Measurements from ENCODE around the gene RPL7A.
"Not testable (repeated sequence)": the region's sequence is repeated elsewhere in the genome, so short reads cannot be mapped to it uniquely, and the experiment has no call there.

Gene RPL7A

GRCh38 chr9:133369422-133369821, 21.4 kb downstream of the RPL7A start:
- DNase-seq (ENCODE audit: low spot score): no peak

DNA sequence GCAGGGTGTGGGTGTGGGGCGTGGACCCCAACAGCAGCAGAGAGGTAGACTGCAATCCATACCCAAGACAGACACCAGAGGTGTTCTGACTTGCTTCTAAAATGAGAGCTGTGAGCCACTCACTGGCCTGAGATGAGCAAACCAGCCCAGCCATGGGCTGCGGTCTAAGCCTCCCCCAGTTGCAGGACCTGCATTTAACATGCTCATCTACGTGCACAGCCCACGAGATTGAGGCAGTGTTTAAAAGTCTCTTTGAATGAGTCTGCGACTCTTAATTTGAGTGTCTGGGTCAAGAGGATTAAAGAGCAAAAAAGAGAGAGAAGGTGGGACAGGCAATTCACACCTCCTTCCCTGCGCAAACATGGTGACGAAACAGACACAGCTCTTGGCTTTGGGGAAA, 21.9 kb downstream of the RPL7A start:
- no peak for DNase-seq (ENCODE audit: low spot score)

DNA sequence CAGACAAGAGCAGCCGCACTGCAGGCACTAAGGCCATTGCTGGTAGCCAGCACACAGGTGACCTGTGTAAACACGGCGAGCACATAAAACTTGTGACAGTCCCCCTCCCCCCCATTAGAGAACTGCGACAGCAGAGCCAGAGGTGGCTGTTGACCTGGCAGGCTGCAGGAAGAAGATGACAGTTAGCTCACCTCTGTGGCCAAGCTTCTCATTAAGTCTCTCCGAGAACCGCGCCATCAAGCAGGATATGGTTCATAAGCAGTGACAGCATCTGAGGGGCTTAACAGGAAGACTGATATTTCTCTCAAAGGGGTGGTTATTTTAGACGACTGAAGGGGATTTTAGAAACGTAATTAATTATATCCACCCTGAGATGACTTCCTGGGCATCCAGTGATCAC, 22.7 kb downstream of the RPL7A start:
- DNase-seq (ENCODE audit: low spot score): no peak

DNA sequence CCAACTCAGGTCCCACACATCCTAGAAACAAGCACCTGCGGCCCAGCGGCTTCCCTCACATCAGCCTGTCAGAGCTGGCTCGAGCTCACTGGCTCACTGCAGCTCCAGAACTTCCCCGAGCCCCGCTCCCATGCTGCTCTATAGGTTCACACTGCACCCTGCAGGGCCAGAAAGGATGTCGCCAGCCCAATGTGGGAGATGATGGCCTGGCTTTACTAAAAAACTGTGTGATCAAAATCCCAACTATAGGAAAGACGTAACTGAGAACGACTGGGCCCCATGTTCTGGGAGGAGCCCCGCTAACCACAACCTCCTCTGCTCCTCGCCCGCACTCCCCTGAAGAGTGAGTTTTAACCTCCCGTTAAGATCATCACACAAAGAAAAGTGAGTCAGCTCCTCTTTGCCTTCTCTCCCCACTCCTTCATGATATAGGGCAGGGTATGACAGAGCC, 23.3 kb downstream of the RPL7A start:
- DNase-seq (ENCODE audit: low spot score): no peak

DNA sequence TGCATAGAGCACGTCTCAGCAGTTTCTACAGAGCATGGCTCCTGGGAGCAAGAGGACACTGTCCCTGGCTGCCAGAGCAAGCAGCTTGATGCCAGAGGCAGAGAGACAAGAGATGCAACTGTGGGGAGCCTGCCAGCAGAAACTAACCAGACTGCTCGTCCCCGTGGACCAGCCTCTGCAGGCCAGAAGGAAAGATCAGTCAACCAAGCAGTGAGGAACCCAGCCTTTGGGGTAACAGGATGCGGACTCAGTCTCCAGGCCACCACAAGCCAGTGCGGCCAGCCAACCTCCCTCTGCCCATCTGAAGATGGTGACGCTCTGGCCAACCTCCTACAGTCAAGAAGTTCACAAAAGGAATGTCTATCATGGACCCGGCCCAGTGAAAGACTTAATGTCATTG, 24.1 kb downstream of the RPL7A start:
- DNase-seq (ENCODE audit: low spot score): no peak

DNA sequence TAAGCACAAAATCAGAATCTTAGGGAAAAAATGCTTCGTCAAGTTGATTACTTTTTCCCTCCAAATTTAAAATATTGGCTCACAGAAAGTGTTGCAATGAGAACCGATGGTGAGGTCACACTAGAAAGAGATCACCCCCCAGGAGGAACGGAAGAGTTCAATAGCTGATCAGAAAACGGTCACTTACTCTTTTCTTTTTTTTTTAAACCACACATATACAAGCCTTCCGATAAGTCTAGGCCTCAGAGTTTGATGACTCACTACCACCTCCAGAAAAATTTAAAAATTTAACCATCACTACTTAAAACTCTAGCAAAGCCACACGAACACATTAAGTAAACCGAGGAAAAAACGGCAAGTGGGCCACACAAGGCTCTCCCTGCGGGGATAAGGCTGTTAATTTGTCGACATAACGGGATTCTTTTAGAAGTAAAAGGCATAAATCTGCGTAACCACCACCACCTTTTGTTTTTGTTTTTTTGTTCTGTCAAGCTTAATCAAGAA, 26.6 kb downstream of the RPL7A start:
- no peak for DNase-seq (ENCODE audit: low spot score)

GRCh38 chr9:133375116-133375723, 27.2 kb downstream of the RPL7A start:
- no peak for DNase-seq (ENCODE audit: low spot score)

GRCh38 chr9:133375724-133376654, 28.0 kb downstream of the RPL7A start, which contains the start of the genes STKLD1 and SURF4:
Gene STKLD1 (plus strand): TSS chr9:133376366. CDS start chr9:133376474, 108 bp downstream.
Gene SURF4 (minus strand): TSS chr9:133376060. CDS start chr9:133375969, 91 bp downstream.
- DNase-seq (ENCODE audit: low spot score): peak; percentile 99

DNA sequence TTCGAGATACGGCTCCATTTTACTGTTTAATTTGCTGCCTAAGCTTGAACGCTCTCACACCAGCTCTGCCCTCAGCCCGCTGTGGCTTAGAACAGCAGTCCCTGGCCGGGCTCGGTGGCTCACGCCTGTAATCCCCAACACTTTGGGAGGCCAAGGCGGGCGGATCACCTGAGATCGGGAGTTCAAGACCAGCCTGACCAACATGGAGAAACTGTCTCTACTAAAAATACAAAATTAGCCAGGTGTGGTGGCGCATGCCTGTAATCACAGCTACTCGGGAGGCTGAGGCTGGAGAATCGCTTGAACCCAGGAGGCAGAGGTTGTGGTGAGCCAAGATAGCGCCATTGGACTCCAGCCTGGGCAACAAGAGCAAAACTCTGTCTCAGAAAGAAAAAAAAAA, 29.3 kb downstream of the RPL7A start:
- not testable (repeated sequence) for DNase-seq (ENCODE audit: low spot score)

DNA sequence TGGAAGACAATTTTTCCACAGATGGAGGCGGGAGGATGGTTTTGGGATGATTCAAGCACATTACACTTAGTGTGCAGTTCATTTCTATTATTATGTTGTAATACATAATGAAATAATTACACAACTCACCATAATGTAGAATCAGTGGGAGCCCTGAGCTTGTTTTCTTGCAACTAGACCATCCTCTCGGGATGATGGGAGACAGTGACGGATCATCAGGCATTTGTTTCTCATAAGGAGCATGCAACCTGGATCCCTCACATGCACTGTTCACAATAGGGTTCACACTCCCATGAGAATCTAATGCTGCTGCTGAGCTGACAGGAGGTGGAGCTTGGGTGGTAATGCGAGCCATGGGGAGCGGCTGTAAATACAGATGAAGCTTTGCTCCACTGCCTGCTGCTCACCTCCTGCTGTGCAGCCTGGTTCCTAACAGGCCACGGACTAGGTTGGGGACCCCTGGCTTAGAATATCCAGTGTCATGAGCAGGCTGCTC, 29.8 kb downstream of the RPL7A start:
- DNase-seq (ENCODE audit: low spot score): no peak

DNA sequence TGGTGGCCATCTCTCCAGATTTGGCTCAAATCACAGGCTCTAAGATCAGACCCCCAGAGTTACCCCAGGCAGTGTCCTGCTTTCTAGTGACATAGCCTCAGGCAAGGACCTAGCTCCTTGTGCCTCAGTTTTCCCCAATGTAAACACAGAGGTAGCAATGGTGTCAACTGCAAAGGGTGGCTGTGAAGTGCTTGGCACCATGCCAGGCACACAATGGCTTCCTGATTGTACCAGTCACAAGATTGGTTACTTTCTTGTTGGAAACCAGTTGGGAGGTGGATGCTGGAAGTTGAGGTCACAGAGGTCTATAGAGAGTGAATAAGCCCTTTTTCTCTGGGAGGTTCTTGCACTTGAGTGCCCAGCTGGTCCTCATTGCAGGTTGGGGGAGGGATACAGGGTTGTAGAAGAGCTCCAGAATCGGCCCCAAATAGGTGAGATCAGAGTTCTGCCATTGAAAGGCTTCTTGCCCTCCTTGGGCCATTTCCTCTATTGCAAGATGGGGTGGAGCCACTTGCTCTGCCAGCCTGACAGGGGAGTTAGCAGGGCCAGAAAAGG, 30.5 kb downstream of the RPL7A start:
- no peak for DNase-seq (ENCODE audit: low spot score)

DNA sequence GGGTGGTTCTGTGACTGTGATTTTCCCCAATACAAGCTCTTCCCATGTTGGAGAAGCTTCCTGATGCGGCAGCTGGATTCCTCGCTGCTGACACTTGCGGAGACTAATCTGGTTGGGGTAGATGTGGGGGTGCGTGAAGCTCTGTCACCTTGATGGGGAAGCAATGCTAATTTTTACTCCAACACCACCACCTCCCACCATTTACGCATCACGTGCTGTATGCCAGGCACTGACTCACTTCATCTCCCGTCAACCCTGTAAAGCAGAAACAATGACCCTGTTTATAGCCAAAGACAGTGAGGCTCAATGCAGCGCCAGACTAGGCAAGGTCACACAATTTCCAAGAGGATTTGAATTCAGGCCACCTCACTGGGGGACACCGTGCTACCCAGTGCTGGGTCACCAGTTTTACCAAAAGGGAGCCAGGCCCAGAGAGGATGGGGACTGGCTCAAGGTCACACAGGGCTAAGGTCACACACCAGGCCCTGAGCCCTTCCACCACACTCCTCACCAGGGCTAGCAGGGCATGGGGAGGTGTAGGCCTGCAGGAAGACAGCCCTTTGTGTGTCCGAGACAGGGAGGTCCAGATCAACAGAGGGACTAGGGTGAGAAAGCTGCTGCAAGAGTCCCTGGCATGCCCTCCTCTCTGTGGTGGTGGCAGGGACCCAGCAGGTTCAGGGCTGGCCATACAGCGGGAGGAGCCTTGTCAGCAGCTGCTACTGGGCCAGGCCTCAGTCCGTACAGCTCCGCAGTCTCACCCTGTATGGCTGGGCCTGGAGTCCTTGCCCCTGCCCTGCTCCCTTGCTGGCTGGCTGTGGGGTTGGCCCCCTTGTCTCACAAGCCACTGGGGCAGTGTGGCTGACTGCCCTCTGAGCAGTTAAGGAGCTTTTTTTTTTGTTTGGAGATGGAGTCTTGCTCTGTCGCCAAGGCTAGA, 31.4 kb downstream of the RPL7A start:
- DNase-seq (ENCODE audit: low spot score): no peak

DNA sequence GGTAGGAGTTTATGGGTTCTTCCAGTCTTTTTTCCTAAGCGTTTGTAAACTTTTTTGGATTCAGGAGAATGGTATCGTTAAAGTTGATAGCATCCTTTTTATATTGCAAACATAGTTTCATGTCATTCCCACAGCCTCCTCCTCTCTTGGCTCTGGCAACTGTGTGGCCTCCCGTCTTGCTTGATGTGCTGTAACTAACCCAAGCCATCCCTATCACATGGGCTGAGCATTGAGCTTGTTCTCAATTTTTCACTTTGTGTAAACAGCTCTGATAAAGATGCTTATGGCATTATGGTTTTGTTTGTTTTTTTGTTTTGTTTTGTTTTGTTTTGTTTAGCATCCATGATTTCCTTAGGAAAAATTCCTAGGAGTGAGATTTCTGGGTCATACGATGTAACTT, 32.7 kb downstream of the RPL7A start:
- no peak for DNase-seq (ENCODE audit: low spot score)

- DNase-seq (ENCODE audit: low spot score): no peak
Observed at GRCh38 chr9:133382507-133383141, 34.6 kb downstream of the RPL7A start.

DNA sequence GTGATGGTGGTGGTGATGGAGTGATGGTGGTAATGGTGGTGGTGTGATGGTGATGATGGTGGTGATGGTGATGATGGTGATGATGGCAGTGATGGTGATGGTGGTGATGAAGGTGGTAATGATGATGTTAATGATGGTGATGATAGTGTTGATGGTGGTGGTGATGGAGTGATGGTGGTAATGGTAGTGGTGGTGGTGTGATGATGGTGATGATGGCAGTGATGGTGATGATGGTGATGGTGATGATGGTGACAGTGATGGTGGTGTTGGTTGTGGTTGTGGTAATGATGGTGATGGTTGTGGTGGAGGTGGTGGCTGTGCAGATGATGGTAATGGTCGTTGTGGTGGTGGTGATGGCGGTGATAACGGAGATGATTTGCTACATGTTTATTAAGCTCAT, 35.4 kb downstream of the RPL7A start:
- no peak for DNase-seq (ENCODE audit: low spot score)

DNA sequence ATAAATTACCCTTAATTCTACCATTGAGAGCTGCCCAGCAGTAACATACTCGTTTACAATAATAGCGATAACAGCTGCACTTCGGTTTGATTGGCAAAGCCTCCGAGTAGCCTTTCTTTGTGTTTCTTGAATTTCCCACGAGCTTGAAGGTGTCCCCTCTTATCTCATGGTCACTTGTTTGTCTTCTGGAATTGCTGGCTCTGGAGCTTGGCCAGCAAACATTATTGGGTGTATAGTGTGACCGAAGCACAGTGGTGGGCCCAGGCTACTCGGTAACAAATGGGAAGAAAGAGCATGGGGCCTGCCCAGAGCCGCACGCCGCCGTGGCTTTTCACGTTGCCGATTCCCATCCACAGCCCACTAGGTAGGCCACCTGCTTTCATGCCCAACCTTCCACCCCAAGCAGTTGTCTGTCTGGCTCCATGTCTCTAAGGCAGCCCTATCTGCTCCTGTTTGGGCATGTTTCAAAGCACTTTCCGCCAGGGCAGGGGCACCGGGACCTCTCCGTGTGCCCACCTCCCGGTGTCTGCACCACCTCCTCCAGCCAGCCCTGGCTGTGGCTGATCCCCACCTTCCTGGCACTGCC, 36.8 kb downstream of the RPL7A start:
- no peak for DNase-seq (ENCODE audit: low spot score)

- no peak for DNase-seq (ENCODE audit: low spot score)
Observed at GRCh38 chr9:133385452-133385851, 37.4 kb downstream of the RPL7A start.

GRCh38 chr9:133386338-133386737, 38.3 kb downstream of the RPL7A start:
- no peak for DNase-seq (ENCODE audit: low spot score)

DNA sequence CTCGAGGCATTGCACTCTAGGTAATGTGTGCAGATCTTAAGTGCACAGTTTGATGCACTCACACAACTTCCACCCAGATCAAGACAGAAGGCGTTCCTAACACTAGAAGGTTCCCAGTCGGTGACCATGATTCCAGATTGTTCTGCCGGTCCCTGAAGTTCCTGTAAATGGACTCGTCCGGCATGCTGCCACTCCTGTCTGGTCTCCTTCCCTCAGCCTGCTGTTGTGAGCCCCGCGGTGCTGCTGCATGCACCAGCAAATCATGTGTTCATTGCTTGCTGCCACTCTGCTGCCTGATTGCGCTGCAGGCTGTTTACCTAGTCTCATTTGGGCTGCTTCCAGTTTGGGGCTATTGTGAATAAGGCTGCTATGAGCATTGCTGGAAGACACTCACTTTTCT, 39.7 kb downstream of the RPL7A start:
- DNase-seq (ENCODE audit: low spot score): no peak

GRCh38 chr9:133389025-133389557, 41.1 kb downstream of the RPL7A start:
- DNase-seq (ENCODE audit: low spot score): no peak
